Vagina (tissue), 2 donors: ENCODE results near the gene P3R3URF.

Source experiments
- POLR2A ChIP-seq, 2 donors: fragments of 450-650 bp; IDR thresholded peaks; one replicate each; pipeline ENCODE4 v1.6.1; 2017; ENCODE audit warnings: antibody characterized with exemption in 2 of 2, mild to moderate bottlenecking in 2 of 2, moderate library complexity in 2 of 2
- POLR2AphosphoS5 ChIP-seq, 2 donors: sonication (generic); formaldehyde crosslinking; IDR thresholded peaks; one replicate each; pipeline ENCODE4 v1.9.0; 2017; ENCODE audit warnings: antibody characterized with exemption in 2 of 2, mild to moderate bottlenecking in 2 of 2, low read depth in 1 of 2; ENCODE audit not compliant: insufficient read depth in 1 of 2
- TF ChIP-seq, protein P1 (sequence below), 3 experiments: fragments of 450-650 bp in 2 of 3; fragments of 200-600 bp in 1 of 3; sonication (generic) in 1 of 3; IDR thresholded peaks; one replicate each; pipeline ENCODE4 v1.5.1; 2017 to 2019; ENCODE audit warnings: antibody characterized with exemption in 3 of 3, mild to moderate bottlenecking in 2 of 3, moderate library complexity in 2 of 3

GRCh38 chr1:46193984-46194570 lies 17.8 kb upstream of the P3R3URF start:
- TF ChIP-seq, protein P1, sequence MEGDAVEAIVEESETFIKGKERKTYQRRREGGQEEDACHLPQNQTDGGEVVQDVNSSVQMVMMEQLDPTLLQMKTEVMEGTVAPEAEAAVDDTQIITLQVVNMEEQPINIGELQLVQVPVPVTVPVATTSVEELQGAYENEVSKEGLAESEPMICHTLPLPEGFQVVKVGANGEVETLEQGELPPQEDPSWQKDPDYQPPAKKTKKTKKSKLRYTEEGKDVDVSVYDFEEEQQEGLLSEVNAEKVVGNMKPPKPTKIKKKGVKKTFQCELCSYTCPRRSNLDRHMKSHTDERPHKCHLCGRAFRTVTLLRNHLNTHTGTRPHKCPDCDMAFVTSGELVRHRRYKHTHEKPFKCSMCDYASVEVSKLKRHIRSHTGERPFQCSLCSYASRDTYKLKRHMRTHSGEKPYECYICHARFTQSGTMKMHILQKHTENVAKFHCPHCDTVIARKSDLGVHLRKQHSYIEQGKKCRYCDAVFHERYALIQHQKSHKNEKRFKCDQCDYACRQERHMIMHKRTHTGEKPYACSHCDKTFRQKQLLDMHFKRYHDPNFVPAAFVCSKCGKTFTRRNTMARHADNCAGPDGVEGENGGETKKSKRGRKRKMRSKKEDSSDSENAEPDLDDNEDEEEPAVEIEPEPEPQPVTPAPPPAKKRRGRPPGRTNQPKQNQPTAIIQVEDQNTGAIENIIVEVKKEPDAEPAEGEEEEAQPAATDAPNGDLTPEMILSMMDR (IDR thresholded peaks at IDR 0.05): no peak
- TF ChIP-seq POLR2A (IDR thresholded peaks at IDR 0.05) (no peak), POLR2AphosphoS5 (IDR thresholded peaks at IDR 0.05; ENCODE audit: insufficient read depth in 1 of 2, low read depth in 1 of 2) (no peak)
